Endothelial cell of umbilical vein (primary cell): ENCODE measurements around the gene CGNL1.

Source experiments
- EZH2 ChIP-seq: IDR thresholded peaks from 2 replicates; pipeline ENCODE4 v1.6.1; 2012; ENCODE audit warnings: borderline replicate concordance, low read depth, mild to moderate bottlenecking, moderate library complexity, low read length, inconsistent platforms; ENCODE audit not compliant: severe bottlenecking
- POLR2A ChIP-seq: IDR thresholded peaks from 2 replicates; pipeline ENCODE4 v1.6.1; 2012; ENCODE audit warnings: low read depth, mild to moderate bottlenecking, control low read depth, low read length
- POLR2AphosphoS5 ChIP-seq: IDR thresholded peaks from 2 replicates; pipeline ENCODE4 v1.6.1; 2012; ENCODE audit warnings: low read depth, mild to moderate bottlenecking, control low read depth, low read length, moderate library complexity; ENCODE audit not compliant: insufficient read depth
- TF ChIP-seq, protein P1 (sequence below), 2 donors: IDR thresholded peaks; 1 replicate in 1 of 2; 2 replicates in 1 of 2; pipeline ENCODE4 v1.5.1; 2011; ENCODE audit warnings: low read length in 2 of 2, mild to moderate bottlenecking in 2 of 2, moderate library complexity in 2 of 2, control low read depth in 1 of 2, inconsistent platforms in 1 of 2, low read depth in 1 of 2; ENCODE audit not compliant: insufficient read depth in 1 of 2; ENCODE audit errors: extremely low read depth in 1 of 2
- TF ChIP-seq, protein P2 (sequence below): IDR thresholded peaks from 2 replicates; pipeline ENCODE4 v1.6.1; 2011; ENCODE audit not compliant: insufficient read depth, insufficient read length

DNA sequence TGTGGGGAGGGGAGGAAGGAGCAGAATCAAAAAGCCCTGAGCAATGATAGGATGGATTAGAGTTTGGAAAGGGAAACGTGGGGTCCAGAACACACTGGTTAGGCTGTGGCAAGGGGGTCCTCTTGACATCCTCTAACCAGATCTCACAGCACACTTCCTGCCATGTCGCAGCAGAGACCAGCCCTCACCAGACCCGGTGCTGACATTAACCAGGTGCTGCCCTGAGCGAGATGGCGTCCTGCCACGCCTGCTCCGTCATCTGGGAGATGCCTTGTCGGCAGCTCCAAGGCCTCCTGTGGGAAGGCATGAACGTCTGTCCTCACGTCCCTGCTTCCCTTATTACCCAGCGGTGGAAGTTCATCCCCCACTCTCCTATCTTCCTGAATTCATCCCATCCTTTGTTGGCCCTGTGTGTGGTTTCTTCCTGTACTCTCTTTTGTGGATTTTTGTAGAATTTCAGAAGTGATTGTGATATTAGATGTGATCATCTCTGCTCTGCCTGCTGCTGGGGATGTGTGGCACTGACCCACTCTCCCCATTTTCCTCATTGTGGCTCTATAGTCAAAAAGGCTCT lies 186.0 kb downstream of the CGNL1 start:
- TF ChIP-seq POLR2A: no peak
- TF ChIP-seq, protein P1, sequence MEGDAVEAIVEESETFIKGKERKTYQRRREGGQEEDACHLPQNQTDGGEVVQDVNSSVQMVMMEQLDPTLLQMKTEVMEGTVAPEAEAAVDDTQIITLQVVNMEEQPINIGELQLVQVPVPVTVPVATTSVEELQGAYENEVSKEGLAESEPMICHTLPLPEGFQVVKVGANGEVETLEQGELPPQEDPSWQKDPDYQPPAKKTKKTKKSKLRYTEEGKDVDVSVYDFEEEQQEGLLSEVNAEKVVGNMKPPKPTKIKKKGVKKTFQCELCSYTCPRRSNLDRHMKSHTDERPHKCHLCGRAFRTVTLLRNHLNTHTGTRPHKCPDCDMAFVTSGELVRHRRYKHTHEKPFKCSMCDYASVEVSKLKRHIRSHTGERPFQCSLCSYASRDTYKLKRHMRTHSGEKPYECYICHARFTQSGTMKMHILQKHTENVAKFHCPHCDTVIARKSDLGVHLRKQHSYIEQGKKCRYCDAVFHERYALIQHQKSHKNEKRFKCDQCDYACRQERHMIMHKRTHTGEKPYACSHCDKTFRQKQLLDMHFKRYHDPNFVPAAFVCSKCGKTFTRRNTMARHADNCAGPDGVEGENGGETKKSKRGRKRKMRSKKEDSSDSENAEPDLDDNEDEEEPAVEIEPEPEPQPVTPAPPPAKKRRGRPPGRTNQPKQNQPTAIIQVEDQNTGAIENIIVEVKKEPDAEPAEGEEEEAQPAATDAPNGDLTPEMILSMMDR (IDR thresholded peaks at IDR 0.05; ENCODE audit: extremely low read depth in 1 of 2, insufficient read depth in 1 of 2, low read depth in 1 of 2, low read length in 2 of 2): no peak
- TF ChIP-seq, protein P2, sequence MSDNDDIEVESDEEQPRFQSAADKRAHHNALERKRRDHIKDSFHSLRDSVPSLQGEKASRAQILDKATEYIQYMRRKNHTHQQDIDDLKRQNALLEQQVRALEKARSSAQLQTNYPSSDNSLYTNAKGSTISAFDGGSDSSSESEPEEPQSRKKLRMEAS: no peak
- no peak for TF ChIP-seq EZH2
- no peak for TF ChIP-seq POLR2AphosphoS5
